GM12892 (cell line): Measurements from ENCODE around the gene C9orf153.

Experiments used
- POLR2A ChIP-seq: IDR thresholded peaks from 2 replicates; pipeline ENCODE4 v1.6.1; 2011; ENCODE audit warnings: low read depth, low read length, control low read depth
- POLR2AphosphoS5 ChIP-seq: IDR thresholded peaks from 2 replicates; pipeline ENCODE4 v1.6.1; 2011; ENCODE audit warnings: low read depth, low read length, control low read depth

DNA sequence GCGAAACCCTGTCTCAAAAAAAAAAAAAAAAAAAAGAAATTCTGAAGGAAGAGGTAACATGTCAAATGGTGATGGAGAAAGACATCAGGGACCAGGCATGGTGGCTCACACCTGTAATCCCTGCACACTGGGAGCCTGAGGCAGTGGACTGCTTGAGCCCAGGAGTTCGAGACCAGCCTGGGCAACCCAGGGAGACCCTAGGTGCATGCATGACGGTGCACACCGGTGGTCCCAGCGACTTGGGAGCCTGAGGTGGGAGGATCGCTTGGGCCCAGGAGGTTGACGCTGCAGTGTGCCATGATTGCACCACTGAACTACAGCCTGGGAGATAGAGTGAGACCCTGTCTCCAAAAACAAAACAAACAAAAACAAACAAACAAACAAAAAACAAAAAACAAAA is 21.1 kb upstream of the C9orf153 start:
- TF ChIP-seq POLR2A (no peak), POLR2AphosphoS5 (no peak)
